Tibial nerve (tissue), 4 donors: ENCODE measurements around the gene FRYL. TPM values are rescaled to one million over a fixed set of nuclear protein-coding genes. Genes with fewer than 3 reads are reported as not detected.

Experiments used
- DNase-seq, 2 donors: peaks; one replicate each; pipeline ENCODE4 v3.0.0-alpha.2; 2019; ENCODE audit warnings: low spot score in 2 of 2
- H3K27ac ChIP-seq, 4 donors: fragments of 200-600 bp; sonication (generic) in 3 of 4; one replicate each; pipeline ENCODE4 v1.5.1; 2017 to 2019; ENCODE audit warnings: mild to moderate bottlenecking in 1 of 4
- H3K27me3 ChIP-seq, 2 donors: fragments of 200-600 bp; sonication (generic) in 1 of 2; one replicate each; pipeline versions ENCODE4 v1.5.1 to v1.6.0; 2017 to 2019
- H3K36me3 ChIP-seq, 3 donors: fragments of 200-600 bp; sonication (generic); one replicate each; pipeline ENCODE4 v1.5.1; 2018 to 2019
- H3K4me1 ChIP-seq, 4 donors: fragments of 200-600 bp; sonication (generic) in 3 of 4; one replicate each; pipeline ENCODE4 v1.5.1; 2017 to 2019
- H3K4me3 ChIP-seq, 4 donors: fragments of 200-600 bp; sonication (generic) in 3 of 4; one replicate each; pipeline ENCODE4 v1.5.1; 2017 to 2019; ENCODE audit warnings: mild to moderate bottlenecking in 1 of 4, moderate library complexity in 1 of 4
- H3K9me3 ChIP-seq, 4 donors: fragments of 200-600 bp; sonication (generic) in 3 of 4; one replicate each; pipeline ENCODE4 v1.5.1; 2017 to 2019
- CTCF ChIP-seq, 5 experiments: fragments of 200-600 bp in 3 of 5; fragments of 450-650 bp in 2 of 5; sonication (generic) in 3 of 5; IDR thresholded peaks; one replicate each; pipeline ENCODE4 v1.5.1; 2016 to 2019; ENCODE audit warnings: antibody characterized with exemption in 5 of 5, mild to moderate bottlenecking in 3 of 5, moderate library complexity in 2 of 5
- EP300 ChIP-seq, 2 donors: sonication (generic); formaldehyde crosslinking; IDR thresholded peaks; one replicate each; pipeline ENCODE4 v1.6.1; 2017; ENCODE audit warnings: antibody characterized with exemption in 2 of 2, mild to moderate bottlenecking in 1 of 2
- POLR2A ChIP-seq, 2 donors: fragments of 450-650 bp; IDR thresholded peaks; one replicate each; pipeline ENCODE4 v1.6.1; 2017; ENCODE audit warnings: antibody characterized with exemption in 2 of 2, mild to moderate bottlenecking in 2 of 2, moderate library complexity in 2 of 2
- WGBS, 2 donors: methylation state at CpG; one replicate each; pipeline ENCODE4 v1.1.5; 2018; 5-methylcytosine and 5-hydroxymethylcytosine counted together
- total RNA-seq, 4 donors: library from RNA; depleted of rRNA; stranded (reverse); fragments of >200 nt; gene quantifications; one replicate each; pipeline ENCODE4 v1.1.0, GENCODE V29; 2016

FRYL gene
- total RNA-seq, 4 donors from 2014 or later, result 88.3 to 122 (median 99.7) TPM

- no peak overlapping the region for H3K27ac ChIP-seq
- H3K27me3 ChIP-seq, result no peaks in the 10 kb centered on the region
- TF ChIP-seq CTCF (IDR thresholded peaks at IDR 0.05) (no peak), EP300 (IDR thresholded peaks at IDR 0.05) (no peak), POLR2A (IDR thresholded peaks at IDR 0.05) (no peak)
- DNase-seq, result no peak
- H3K4me1 ChIP-seq, result peaks cover 0 to 9% (median 0%) of the 10 kb centered on the region in 4 donors
- no peak overlapping the region for H3K4me3 ChIP-seq
- no peaks in the 10 kb centered on the region for H3K36me3 ChIP-seq
- H3K9me3 ChIP-seq, result no peaks in the 10 kb centered on the region
These were observed 5.2 kb upstream of the FRYL start for GRCh38 chr4:48785302-48785701.

DNA sequence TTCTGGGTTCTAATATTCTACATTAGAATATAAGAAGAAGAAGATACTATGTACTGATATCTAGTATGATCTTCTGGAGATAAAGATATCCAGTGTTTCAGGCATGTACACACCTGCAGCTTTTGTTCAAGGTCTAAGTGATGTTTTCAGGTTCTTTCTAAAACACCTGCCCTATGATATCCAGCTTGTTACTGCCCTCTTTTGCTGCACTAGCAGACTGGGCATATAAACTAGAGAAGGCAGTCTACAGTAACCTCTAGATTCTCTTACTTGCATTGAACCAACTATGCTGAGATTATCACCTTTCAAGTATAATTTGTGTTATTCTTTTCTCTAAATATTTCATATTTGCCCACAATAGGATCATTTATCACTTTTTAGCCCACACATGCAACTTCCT lies 1.9 kb upstream of the FRYL start:
- Histone ChIP-seq H3K27ac (no peak overlapping the region), H3K4me3 (no peak overlapping the region), H3K4me1 (peaks cover 0 to 21% (median 9%) of the 10 kb centered on the region in 4 donors), H3K27me3 (no peaks in the 10 kb centered on the region), H3K36me3 (no peaks in the 10 kb centered on the region), H3K9me3 (no peaks in the 10 kb centered on the region)
- no peak for TF ChIP-seq POLR2A (IDR thresholded peaks at IDR 0.05)
- no peak for TF ChIP-seq EP300 (IDR thresholded peaks at IDR 0.05)
- TF ChIP-seq CTCF (IDR thresholded peaks at IDR 0.05), result no peak
- no peak for DNase-seq

DNA sequence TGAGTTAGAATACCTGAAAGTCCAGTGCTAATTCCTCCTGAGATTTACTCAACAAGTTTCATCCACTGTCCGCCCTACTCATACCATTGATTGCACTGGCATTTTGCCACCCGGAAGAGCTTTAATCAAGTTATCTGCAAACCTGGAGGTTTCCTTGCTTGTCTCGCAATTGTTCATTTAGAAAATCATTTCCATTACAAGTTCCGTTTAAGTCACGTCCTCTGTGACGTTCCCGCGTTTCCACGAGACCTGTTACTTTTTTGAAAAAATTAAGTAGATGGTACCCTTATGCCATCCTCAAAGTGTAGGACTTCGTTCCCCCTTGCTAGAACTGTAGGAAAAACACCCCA lies 761 bp upstream of the FRYL start:
- Histone ChIP-seq H3K27ac (peak overlapping the region; percentile 13 to 98 (median 74)), H3K9me3 (no peaks in the 10 kb centered on the region), H3K4me1 (peaks cover 0 to 32% (median 12%) of the 10 kb centered on the region in 4 donors), H3K36me3 (no peaks in the 10 kb centered on the region), H3K27me3 (no peaks in the 10 kb centered on the region), H3K4me3 (peak overlapping the region; percentile 55 to 99 (median 82))
- TF ChIP-seq POLR2A (IDR thresholded peaks at IDR 0.05) (no peak), EP300 (IDR thresholded peaks at IDR 0.05) (no peak), CTCF (IDR thresholded peaks at IDR 0.05) (no peak)
- 0 to 1% methylated on average over 10 of the region's 10 CpGs for WGBS, 2 donors
- DNase-seq, result peak in 1 of 2 donors; percentile 47

- WGBS, 2 donors, result 1% methylated on average over 41 to 52 of the region's 108 CpGs
- Histone ChIP-seq H3K4me1 (peaks cover 0 to 47% (median 12%) of the 10 kb centered on the region in 4 donors), H3K27ac (peak overlapping the region; percentile 85 to 98 (median 93)), H3K27me3 (no peaks in the 10 kb centered on the region), H3K9me3 (no peaks in the 10 kb centered on the region), H3K4me3 (peak overlapping the region; percentile 69 to 99 (median 84)), H3K36me3 (no peaks in the 10 kb centered on the region)
- DNase-seq, result peak; percentile 10 to 23
- TF ChIP-seq EP300 (IDR thresholded peaks at IDR 0.05) (peak in 1 of 2 donors; percentile 30), POLR2A (IDR thresholded peaks at IDR 0.05) (no peak)
These were observed 733 bp downstream of the FRYL start for GRCh38 chr4:48779095-48779997.

DNA sequence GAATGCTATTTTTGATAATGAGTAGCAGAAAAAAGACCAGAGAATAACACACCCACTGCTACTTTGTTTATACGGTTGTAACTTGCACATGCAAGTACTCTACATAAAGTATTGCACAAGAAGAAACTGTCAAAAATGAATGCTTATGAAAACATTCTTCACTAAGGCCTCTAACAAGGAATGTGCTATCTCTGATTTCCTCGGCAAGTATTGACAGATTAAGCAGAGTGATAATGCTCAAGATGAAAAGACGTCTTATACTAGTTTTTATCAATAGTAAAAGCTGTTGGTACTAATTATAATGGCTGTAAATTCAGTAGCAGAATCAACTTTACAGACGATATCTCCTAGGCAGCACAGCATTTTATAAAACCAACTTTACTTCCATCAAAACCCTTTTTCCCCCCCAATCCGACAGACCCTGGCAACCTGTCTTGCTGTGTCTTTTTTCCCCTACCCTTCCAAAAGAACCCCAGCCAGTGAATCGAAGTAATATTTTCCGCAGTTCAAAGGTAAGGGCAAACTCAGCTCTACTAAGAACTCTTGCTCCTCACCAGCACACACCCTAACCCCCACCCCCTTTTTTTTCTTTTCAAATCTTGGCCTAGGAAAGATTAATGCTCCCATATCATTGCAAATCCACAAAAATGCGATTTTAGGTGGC lies 1.5 kb downstream of the FRYL start:
- WGBS, 2 donors, result 0 to 1% methylated on average over 8 of the region's 8 CpGs
- peak overlapping the region; percentile 85 to 98 (median 93) for H3K27ac ChIP-seq
- TF ChIP-seq EP300 (IDR thresholded peaks at IDR 0.05), result no peak
- TF ChIP-seq CTCF (IDR thresholded peaks at IDR 0.05), result no peak
- TF ChIP-seq POLR2A (IDR thresholded peaks at IDR 0.05), result no peak
- peaks cover 0 to 55% (median 13%) of the 10 kb centered on the region in 4 donors for H3K4me1 ChIP-seq
- no peaks in the 10 kb centered on the region for H3K9me3 ChIP-seq
- H3K36me3 ChIP-seq, result no peaks in the 10 kb centered on the region
- no peak for DNase-seq
- no peaks in the 10 kb centered on the region for H3K27me3 ChIP-seq
- H3K4me3 ChIP-seq, result peak overlapping the region; percentile 69 to 99 (median 84)
